Stimulated activated CD8-positive, alpha-beta memory T cell treated with anti-CD3 and anti-CD28 coated beads, Interleukin-12 subunit alpha, Interleukin-12 subunit beta, amount 100 ng/mL, for 24 hours (primary cell): Measurements from ENCODE around the gene IGFLR1.
"Not testable (repeated sequence)": the region's sequence is repeated elsewhere in the genome, so short reads cannot be mapped to it uniquely, and the experiment has no call there.

ENCODE experiments used
- DNase-seq: peaks from one replicate; pipeline ENCODE4 v3.0.0-alpha.2; 2020; ENCODE audit errors: extremely low read depth

Gene IGFLR1

DNA sequence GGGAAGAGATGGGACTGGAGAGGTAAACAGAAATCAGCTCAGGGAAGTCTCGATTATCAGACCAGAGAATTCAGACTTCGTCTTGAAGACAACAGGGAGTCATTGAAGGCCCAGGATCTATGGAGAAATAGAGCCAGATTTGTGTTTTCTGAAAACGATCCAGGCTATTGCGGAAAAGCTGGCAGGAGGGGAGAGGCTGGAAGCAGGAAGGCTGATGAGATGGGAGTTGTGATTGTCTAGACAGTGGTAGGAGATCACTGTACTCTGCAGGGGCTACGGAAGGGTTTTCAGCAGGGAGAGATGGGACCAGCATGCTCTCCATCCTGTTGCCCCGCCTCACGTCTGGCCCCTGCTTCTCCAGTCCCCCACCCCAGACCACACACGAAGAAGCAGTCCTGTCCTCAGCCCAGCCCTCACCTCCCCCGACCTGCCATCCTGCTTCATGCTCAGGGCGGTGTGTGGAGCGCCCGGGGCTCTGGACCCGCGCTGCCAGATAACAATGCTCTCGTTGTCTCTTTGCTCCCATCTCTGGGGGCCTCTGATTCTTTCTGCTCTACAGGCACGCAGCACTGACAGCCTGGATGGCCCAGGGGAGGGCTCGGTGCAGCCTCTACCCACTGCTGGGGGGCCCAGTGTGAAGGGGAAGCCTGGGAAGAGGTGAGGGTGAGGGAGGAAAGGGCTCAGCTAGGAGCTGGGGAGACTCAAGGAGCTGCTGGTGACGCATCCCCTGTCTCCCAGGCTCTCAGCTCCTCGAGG, 35.0 kb upstream of the IGFLR1 start:
- no peak for DNase-seq

DNA sequence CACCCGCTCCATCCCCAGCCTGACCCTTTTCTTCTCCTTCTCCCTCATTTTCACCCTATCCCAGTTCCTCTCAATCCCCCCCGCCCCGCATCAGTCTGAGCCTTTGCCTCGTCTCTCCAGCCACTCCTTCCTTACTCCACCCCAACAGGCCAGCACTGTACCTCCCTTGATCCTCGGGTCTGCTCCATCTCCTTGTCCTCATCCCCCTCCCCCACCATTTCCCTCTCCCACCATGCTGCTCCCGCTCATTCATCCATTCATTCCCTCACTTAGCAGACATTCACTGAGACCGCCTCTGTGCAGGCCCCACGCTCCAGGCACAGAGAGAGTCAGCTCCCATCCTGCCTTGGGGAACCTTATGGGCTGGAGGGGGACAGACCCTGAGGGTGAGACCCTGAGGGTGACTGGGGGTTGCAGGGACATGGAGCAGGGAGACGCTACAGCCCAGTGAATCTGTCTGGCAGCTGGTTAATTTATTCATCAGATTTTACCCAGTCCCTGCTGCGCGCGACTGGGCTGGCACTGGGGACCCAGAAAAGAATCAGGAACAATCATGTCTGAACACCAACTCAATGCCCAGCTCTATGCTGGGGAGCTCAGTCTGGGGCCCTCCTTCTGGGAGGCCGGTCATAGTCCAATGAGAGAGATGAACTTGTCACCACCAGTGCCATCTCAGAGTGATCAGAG, 34.0 kb upstream of the IGFLR1 start:
- DNase-seq = no peak

DNA sequence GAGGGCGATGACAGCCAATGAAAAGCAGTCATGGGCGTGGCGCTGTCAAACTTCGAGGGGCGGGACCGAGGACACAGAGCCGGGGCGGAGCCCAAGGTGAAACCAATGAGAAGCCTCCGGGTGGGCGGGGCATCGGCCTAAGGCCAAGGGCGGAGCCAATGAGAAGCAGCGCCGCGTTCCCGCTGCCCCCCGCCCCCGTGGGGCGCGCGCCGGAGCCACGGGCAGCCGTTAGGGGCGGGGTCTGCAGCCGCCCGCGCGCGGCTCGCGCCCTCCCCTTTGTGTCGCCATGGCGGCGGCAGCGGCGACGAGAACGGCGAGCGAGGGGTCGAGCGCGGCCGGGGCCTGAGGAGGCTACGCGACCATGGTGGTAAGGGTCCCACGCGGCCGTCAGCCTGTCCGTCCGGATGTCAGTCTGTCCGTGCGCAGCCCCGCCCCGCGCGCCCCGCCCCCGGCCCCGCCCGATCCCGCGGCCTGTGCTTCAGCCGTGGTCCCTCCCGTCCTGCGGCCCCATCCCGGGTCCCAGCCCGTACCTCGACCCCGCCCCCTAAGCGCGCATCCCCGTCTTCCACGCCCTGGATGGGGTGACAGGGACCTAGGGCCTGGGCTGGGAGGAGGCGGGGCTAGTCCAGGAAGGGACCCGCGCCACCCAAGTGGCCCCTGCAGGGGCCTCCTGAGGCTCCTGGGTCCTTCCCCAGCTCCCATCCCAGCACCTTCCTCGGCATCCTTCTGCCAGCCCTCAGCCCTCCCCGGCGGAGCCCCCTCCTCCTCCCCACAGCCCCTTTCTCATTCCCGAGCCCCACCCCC, 33.2 kb upstream of the IGFLR1 start, which contains the start of gene ARHGAP33:
Gene ARHGAP33, plus strand, starts transcription at position 267 of the 804 bp plus-strand sequence. Its CDS starts 95 bp downstream, at position 362.
- DNase-seq = peak; percentile 97

DNA sequence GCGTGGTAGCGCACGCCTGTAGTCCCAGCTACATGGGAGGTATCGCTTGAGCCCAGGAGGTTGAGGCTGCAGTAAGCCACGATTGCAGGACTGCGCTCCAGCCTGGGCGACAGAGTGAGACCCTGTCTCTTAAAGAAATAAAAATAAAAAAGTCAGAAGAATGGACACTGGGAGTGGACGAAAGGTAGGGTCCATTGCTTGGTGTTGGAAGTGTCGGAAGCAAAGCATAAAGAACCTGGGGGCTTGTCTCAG, 32.7 kb upstream of the IGFLR1 start:
- no peak for DNase-seq

DNA sequence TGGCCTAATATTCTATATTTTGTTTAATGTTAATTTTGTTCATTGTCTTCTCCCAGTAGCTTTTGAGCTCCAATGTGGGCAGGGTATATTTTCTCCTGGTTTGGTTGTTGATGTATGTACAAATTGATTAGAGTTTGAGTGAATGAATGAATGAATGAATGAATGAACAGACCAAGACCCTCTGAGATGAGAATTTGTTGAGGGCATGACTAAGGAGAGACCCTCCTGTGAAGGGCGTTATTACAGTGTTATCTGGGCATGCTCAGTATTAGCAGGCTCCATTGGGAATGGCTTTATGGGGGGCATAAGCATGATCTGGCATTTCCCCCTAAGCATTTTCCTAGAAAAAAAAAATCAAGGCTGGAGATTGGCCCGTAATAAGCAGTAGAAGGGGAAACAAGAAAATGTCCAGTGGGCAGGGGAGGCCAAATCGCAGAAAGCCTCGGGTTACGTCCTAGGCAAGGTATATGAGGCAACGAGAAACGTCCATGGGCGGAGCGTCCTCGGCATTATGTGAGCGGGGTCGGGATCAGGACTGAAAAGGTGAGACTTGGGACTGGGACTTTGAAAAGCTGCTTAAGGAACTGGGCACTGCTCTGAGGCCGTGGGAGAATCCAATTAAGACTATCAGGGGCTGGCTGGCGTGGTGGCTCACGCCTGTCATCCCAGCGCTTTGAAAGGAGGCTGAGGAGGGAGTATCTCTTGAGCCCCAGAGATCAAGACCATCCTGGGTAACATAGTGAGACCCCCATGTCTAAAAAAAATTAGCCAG, 32.2 kb upstream of the IGFLR1 start:
- no peak for DNase-seq

DNA sequence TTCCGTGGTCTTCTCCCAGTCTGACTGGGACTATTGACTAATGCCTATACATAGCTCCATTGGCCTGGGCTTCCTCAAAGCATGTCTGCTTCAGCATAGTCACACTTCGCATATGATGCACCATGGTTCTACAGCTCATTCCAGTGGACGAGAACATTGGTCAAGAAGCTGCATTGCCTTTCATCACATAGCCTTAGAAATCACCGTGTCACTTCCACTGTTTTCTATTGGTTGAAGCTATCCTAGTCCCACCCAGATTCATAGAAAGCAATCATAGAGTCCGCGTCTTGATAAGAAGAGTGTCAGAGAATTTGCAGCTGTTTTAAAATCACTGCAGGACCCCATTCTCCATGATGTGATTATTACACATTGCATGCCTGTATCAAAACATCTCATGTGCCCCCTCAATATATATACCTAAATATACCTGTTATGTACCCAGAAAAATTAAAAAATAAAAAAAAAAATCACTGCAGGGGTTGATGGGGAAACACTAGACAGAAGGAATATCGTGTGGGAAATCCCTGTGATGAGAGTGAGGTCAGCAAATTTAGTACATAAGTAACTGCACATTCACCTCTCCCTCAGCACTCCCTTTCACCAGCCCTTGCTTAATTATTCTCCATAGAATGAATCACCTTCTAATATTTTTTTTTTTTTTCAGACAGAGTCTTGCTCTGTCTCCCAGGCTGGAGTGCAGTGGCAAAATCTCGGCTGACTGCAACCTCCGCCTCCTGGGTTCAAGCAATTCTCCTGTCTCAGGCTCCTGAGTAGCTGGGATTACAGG, 31.0 kb upstream of the IGFLR1 start:
- no peak for DNase-seq

DNA sequence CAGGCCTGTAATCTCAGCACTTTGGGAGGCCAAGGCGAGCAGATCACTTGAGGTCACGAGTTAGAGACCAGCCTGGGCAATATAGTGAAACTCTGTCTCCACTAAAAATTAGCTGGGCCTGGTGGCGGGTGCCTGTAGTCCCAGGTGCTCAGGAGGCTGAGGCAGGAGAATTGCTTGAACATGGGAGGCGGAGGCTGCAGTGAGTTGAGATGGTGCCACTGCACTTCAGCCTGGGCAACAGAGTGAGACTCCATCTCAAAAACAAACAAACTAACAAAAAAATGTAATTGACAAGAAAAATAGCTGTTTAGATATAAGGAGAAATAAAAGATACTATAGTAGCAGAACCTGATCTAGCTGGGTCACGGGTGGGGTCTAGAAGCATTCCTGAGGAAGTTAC, 30.1 kb upstream of the IGFLR1 start:
- not testable (repeated sequence) for DNase-seq

DNA sequence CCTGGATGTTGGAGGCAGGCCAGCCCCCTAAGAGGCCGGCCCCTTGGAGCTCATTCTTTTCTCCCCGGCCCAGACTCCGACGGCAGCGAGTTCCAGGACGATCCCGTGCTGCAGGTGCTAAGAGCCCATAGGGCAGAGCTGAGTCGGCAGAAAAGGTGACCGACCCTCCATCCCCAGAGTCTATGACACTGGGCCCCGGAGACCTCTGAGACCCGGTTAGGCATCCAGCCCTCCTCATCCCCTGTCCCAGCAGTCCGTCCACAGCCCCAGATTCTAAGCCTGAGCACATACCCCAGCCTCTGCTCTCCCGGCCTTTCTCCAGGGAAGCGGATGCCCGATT, 25.8 kb upstream of the IGFLR1 start:
- DNase-seq = no peak

DNA sequence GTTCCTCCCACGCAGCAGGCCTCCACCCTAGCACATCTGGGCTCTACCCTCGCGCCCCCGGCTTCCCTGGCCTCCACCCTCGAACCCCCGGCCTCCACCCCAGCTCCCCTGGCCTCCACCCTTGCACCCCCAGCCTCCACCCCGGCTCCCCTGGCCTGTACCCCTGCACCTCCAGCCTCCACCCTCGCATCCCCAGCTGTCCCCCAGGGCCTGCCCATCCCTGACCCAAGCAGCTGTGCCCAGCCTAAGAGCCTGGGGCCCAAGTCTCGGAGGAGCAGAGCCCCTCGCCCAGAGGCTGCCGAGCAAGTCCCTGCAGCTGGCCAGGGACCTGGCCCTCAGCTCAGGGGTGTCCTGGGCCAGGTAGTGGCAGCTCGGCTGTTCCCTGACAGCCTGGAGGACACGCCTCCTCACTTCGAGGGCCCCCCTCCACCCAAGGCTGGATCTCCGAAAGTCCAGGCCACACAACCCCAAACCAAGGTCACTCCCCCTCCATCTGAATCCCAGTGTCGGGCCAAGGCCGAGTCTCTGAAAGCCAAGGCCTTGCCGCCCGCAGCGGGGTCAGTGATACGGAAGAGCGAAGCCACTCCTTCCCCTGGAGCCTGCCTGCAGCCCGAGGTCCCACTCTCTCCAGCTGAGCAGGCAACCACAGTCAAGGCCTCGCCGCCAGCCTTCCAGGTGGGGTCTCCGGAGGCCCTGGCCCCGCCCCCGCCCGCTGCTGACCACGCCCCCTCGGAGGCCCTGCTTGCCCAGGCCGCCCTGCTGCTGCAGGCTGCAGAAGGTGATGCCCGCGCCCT, 25.2 kb upstream of the IGFLR1 start:
- no peak for DNase-seq

DNA sequence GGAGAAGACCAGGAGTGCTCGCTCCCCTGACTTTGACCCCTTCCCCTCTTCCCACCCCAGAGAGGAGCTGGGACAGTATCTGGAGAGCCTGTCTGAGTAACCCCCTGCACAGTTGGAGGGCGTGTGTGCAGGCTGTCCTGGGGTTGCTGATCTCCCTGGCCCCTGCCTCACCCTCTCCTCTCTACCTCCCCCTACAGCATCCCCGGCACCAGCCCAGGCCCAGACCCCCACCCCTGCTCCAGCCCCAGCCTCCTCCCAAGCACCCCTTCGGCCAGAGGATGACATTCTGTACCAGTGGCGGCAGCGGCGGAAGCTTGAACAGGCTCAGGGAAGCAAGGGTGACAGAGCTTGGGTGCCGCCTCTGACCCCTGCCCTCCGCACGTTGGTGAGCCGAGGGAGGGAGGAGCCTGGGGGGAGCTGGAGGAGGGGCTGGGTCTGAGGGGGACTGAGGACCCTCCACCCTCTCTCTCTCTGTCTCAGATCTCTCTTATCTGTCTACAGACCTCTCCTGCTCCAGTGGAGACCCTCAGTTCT, 24.4 kb upstream of the IGFLR1 start:
- DNase-seq = no peak

DNA sequence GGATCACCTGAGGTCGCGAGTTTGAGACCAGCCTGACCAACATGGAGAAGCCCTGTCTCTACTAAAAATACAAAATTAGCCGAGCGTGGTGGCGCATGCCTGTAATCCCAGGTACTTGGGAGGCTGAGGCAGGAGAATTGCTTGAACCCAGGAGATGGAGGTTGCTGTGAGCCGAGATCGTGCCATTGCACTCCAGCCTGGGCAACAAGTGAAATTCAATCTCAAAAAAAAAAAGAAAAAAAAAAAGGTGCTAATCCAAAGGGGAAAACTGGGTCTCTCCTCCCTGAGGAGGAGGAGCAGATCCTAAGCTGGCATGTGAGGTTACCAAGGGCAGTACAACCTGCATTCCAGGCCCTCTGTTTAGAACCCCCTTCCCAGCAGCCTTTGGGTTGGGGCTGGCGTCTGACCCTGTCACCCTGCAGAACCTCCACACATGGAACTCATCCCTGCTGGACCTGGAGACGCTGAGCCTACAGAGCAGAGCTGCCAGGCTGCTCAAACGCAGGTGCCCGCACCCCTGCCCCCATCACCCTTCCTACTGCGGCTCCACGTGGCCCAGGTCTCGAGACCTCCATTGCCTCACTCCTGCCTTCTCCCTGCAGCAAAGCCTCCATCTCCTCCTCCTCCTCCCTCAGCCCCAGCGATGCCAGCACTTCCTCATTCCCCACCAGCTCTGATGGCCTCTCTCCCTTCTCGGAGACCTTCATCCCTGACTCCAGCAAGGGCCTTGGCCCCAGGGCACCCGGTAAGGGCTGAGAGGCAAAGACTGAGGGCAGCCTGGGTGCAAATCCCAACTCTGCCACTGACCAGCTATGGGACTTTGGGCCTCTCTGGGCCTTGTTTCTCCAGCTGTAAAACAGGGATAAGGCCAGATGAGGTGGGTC, 22.4 kb upstream of the IGFLR1 start:
- no peak for DNase-seq

DNA sequence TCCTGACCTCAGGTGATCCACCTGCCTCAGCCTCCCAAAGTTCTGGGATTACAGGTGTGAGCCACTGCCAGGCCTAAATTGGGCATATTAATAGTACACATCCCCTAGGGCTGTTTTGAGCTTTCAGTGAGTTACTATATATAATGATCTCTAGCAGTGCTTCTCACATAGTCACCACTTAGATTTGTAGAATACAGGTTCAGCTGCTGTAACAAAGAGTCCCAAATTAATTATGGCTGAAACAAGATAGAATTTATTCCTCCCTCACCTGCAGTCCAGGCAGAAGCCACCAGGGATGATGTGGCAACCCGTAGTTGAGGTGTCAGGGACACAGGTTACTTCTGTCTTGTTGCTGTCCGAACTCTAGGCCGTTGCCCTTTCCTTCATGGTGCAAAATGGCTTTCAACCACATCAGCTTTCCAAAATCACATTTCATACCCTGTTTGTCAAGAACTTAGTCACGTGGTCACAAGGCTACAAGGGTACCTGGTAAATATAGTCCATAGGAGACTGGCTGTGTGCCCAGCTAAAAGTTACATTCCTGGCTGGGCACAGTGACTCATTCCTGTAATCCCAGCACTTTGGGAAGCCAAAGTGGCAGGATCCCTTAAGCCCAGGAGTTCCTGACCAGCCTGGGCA, 18.6 kb upstream of the IGFLR1 start:
- DNase-seq = no peak

DNA sequence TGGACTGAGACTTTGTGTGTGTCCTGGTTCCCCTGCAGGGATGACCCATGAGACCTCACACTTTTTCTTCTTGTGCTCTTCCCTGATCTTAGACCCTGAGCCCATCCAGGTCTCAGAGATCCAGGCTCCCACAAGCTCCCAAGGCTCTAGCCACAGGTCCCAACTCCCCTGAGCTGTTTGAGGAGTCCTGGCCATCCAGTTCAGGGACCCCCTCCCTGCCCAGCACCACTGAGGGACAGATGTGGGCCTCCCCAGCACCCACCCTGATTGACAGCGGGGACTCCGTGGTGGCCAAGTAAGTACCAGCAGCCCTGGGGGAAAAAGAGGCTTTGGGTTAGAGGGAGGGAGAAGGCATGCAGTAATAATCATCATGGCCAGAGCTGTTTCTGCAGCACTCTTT, 17.4 kb upstream of the IGFLR1 start:
- no peak for DNase-seq

DNA sequence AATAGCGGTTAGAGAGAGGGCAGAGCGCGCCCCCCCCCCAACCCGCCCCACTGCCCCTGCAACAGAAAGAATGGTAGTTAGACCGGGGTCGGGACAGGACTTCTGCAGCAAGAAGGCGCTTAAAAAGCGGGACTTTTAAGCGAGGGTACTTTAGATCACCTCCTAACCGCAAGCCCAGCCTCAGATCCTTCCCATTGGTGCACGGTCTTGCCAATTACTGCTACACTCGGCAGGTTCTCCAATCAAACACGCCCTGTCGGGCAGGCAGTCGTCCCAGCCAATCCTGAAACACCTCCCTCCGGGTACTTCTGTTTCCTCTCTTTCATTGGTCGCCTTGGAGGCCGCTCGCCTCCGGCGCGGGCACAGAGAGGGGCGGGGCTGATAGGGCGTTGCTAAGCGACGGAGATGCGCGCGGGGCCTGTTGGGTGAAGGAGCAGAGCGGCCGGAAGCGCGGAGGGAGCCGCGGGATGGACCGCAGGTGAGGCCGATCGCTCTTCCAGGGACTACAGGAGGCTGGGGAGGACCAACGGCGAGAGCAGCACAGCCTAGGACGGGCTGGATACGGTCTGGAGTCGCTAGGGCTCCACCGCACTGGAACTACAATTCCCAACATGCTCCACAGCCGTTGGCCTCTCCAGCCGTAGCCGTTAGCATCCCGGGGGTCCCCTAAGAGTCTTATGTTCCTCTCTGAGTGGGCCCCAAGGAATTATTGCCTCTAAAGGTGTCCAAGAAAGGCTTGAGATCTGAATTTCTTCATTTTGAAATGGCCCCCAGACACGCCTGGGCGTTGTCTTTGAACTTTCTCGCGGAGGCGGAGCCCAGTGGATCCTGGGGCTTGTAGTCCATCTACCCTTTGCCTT, 15.7 kb upstream of the IGFLR1 start, which contains the start of gene PROSER3:
Gene PROSER3, plus strand, starts transcription at position 428 of the 860 bp plus-strand sequence. Its CDS starts 40 bp downstream, at position 468.
- DNase-seq = peak; percentile 95

DNA sequence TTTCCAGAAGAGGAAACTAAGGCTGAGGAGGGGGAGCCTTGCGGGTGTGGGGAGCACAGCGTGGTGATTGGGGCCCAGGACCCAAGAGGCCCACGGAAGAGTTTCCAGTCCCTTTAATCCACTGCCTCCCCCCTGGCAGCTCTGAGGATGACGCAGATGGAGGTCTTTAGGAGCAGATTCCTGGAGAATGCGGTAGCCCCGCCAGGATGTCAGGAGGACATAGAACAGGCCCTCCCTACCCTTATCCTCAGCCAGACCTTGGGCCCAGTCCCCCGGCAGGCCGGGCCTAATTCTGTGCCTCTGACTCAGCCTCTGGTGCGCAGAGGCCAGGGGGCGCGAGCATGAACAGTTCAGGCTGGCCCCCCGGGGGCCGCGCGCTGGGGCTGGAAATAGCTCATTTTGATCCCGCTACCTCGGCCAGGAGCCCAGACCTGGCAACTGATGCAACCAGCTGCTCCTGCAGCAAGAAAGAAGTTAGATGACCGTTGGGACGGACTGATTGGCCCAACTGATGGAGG, 15.0 kb upstream of the IGFLR1 start:
- no peak for DNase-seq

DNA sequence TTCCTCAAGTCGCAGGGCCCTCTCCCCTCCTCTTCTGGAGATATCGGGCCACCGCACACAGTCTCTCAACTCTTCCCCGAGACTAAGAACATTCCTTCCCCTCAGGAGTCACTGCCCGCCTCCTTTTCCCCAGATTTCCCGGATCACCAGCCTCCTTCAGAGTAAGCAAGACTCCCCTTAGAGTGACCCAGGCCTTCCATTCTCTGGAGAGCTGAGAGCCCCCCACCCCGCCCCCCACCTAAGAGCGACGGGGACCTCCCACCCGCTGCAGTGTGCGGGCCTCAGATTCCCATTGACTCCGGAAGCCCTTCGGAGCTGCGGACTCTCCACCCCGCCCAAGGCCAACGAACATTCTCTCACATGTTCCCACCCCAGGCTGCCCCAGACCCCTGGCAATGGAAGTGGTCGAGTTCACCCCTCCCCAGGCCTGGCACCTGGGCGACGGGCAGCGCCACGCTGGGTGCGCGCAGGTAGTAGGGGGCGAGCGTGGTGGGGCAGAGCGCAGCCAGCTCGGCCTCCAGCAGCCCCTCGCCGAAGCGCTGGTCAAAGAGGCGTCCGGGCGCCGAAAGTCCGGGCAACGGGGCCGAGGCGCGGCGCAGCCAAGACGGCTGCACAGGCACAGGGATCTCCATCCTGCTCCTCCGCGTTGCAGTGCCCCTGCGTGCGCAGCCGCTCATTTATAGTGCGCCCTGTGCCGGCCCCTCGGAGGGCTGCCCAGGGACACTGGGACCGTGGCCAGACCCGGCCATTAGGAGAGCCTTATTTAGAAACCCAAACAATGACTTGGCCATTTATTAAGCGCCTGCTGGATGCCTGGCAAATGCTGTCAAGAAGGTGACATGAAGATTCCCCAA, 14.4 kb upstream of the IGFLR1 start, which contains the start of gene HSPB6:
Gene HSPB6, minus strand, starts transcription at position 653 of the 854 bp plus-strand sequence. Its CDS starts 21 bp downstream, at position 632.
- DNase-seq = no peak
